ENCODE results near the gene ZFAND4.
"Not testable (repeated sequence)": the region's sequence is repeated elsewhere in the genome, so short reads cannot be mapped to it uniquely, and the experiment has no call there.

The ZFAND4 gene

GRCh38 chr10:45646384-45647050 lies 26.1 kb downstream of the ZFAND4 start:
- no peak overlapping the region for H3K4me3 ChIP-seq (ENCODE audit: low read length)

GRCh38 chr10:45644527-45644926 lies 28.0 kb downstream of the ZFAND4 start:
- no peak overlapping the region for H3K4me3 ChIP-seq (ENCODE audit: low read length)
- no peak for DNase-seq (ENCODE audit: low read depth, low spot score)

More at GRCh38 chr10:45646384-45647050, 26.1 kb downstream of the ZFAND4 start:
- no peak for DNase-seq (ENCODE audit: low read depth, low spot score)

GRCh38 chr10:45640941-45641340 lies 31.6 kb downstream of the ZFAND4 start:
- no peak for DNase-seq (ENCODE audit: low read depth, low spot score)
- H3K4me3 ChIP-seq (ENCODE audit: low read length), result no peak overlapping the region

- DNase-seq (ENCODE audit: low read depth, low spot score), result no peak
- H3K4me3 ChIP-seq (ENCODE audit: low read length), result no peak overlapping the region
These were observed 32.5 kb downstream of the ZFAND4 start for GRCh38 chr10:45640049-45640448.

- no peak overlapping the region for H3K4me3 ChIP-seq (ENCODE audit: low read length)
- no peak for DNase-seq (ENCODE audit: low read depth, low spot score)
These were observed 45.0 kb downstream of the ZFAND4 start for GRCh38 chr10:45627412-45628048.

- no peak for DNase-seq (ENCODE audit: low read depth, low spot score)
These were observed 46.7 kb downstream of the ZFAND4 start for GRCh38 chr10:45625879-45626278.

GRCh38 chr10:45624724-45625123 lies 47.8 kb downstream of the ZFAND4 start:
- DNase-seq (ENCODE audit: low read depth, low spot score), result no peak
- H3K4me3 ChIP-seq (ENCODE audit: low read length), result no peak overlapping the region

More at GRCh38 chr10:45625879-45626278, 46.7 kb downstream of the ZFAND4 start:
- H3K4me3 ChIP-seq (ENCODE audit: low read length), result no peak overlapping the region

- no peak overlapping the region for H3K4me3 ChIP-seq (ENCODE audit: low read length)
- no peak for DNase-seq (ENCODE audit: low read depth, low spot score)
These were observed 57.7 kb downstream of the ZFAND4 start for GRCh38 chr10:45614869-45615268.

- no peak for DNase-seq (ENCODE audit: low read depth, low spot score)
- no peak overlapping the region for H3K4me3 ChIP-seq (ENCODE audit: low read length)
These were observed 59.8 kb downstream of the ZFAND4 start for GRCh38 chr10:45612741-45613140.

GRCh38 chr10:45608052-45608451 lies 64.5 kb downstream of the ZFAND4 start:
- no peak overlapping the region for H3K4me3 ChIP-seq (ENCODE audit: low read length)
- no peak for DNase-seq (ENCODE audit: low read depth, low spot score)

- DNase-seq (ENCODE audit: low read depth, low spot score), result no peak
- no peak overlapping the region for H3K4me3 ChIP-seq (ENCODE audit: low read length)
These were observed 65.3 kb downstream of the ZFAND4 start for GRCh38 chr10:45607276-45607675.

GRCh38 chr10:45602836-45603235 lies 69.7 kb downstream of the ZFAND4 start:
- DNase-seq (ENCODE audit: low read depth, low spot score), result no peak
- H3K4me3 ChIP-seq (ENCODE audit: low read length), result no peak overlapping the region

GRCh38 chr10:45602082-45602730 lies 70.4 kb downstream of the ZFAND4 start:
- H3K4me3 ChIP-seq (ENCODE audit: low read length), result no peak overlapping the region

GRCh38 chr10:45601254-45601930 lies 71.2 kb downstream of the ZFAND4 start:
- not testable (repeated sequence) for H3K4me3 ChIP-seq (ENCODE audit: low read length); DNase-seq (ENCODE audit: low read depth, low spot score)

More at GRCh38 chr10:45602082-45602730, 70.4 kb downstream of the ZFAND4 start:
- no peak for DNase-seq (ENCODE audit: low read depth, low spot score)

- H3K4me3 ChIP-seq (ENCODE audit: low read length); DNase-seq (ENCODE audit: low read depth, low spot score): not testable (repeated sequence)
These were observed 72.0 kb downstream of the ZFAND4 start for GRCh38 chr10:45600337-45601253.

- H3K4me3 ChIP-seq (ENCODE audit: low read length), result no peak overlapping the region
- DNase-seq (ENCODE audit: low read depth, low spot score), result no peak
These were observed 72.9 kb downstream of the ZFAND4 start for GRCh38 chr10:45599646-45600045.

GRCh38 chr10:45599021-45599603 lies 73.5 kb downstream of the ZFAND4 start:
- no peak for DNase-seq (ENCODE audit: low read depth, low spot score)
- no peak overlapping the region for H3K4me3 ChIP-seq (ENCODE audit: low read length)

- no peak for DNase-seq (ENCODE audit: low read depth, low spot score)
- no peak overlapping the region for H3K4me3 ChIP-seq (ENCODE audit: low read length)
These were observed 76.0 kb downstream of the ZFAND4 start for GRCh38 chr10:45596526-45596925.
